Liver (tissue), 3 donors: Measurements from ENCODE around the gene TLE1.

Experiments used
- CTCF ChIP-seq: fragments of 150-350 bp; IDR thresholded peaks from 2 replicates; pipeline ENCODE4 v1.5.1; 2017; ENCODE audit warnings: improper control_type of control experiment, low read depth, low read length; ENCODE audit not compliant: missing input control
- EGR1 ChIP-seq, 2 donors: IDR thresholded peaks; 2 replicates each; pipeline ENCODE4 v1.6.1; 2016 to 2018; ENCODE audit warnings: antibody characterized with exemption in 2 of 2, low read depth in 2 of 2
- FOXA1 ChIP-seq: IDR thresholded peaks from 2 replicates; pipeline ENCODE4 v1.6.1; 2016; ENCODE audit warnings: antibody characterized with exemption
- GABPA ChIP-seq, 2 donors: IDR thresholded peaks in 1 of 2; conservative IDR thresholded peaks in 1 of 2; 2 replicates each; pipeline ENCODE4 v1.6.1; 2016; ENCODE audit warnings: antibody characterized with exemption in 2 of 2, mild to moderate bottlenecking in 1 of 2, moderate library complexity in 1 of 2
- HNF4G ChIP-seq: IDR thresholded peaks from 2 replicates; pipeline ENCODE4 v1.6.1; 2016; ENCODE audit warnings: antibody characterized with exemption
- JUND ChIP-seq, 2 donors: IDR thresholded peaks; 2 replicates each; pipeline ENCODE4 v1.6.1; 2016; ENCODE audit warnings: antibody characterized with exemption in 2 of 2
- MAX ChIP-seq: IDR thresholded peaks from 2 replicates; pipeline ENCODE4 v1.6.1; 2016; ENCODE audit warnings: antibody characterized with exemption
- NR2F2 ChIP-seq: IDR thresholded peaks from 2 replicates; pipeline ENCODE4 v1.6.1; 2016; ENCODE audit warnings: antibody characterized with exemption
- RAD21 ChIP-seq, 2 donors: IDR thresholded peaks; 2 replicates each; pipeline ENCODE4 v1.6.1; 2016; ENCODE audit warnings: antibody characterized with exemption in 2 of 2, mild to moderate bottlenecking in 2 of 2
- REST ChIP-seq: IDR thresholded peaks from 2 replicates; pipeline ENCODE4 v1.6.1; 2016; ENCODE audit warnings: antibody characterized with exemption, mild to moderate bottlenecking
- SP1 ChIP-seq: IDR thresholded peaks from 2 replicates; pipeline ENCODE4 v1.6.1; 2018; ENCODE audit warnings: antibody characterized with exemption, mild to moderate bottlenecking
- TAF1 ChIP-seq: conservative IDR thresholded peaks from 2 replicates; pipeline ENCODE4 v1.6.1; 2016; ENCODE audit warnings: antibody characterized with exemption, mild to moderate bottlenecking
- YY1 ChIP-seq: IDR thresholded peaks from 2 replicates; pipeline ENCODE4 v1.6.1; 2016; ENCODE audit warnings: antibody characterized with exemption, mild to moderate bottlenecking
- ZBTB33 ChIP-seq: IDR thresholded peaks from 2 replicates; pipeline ENCODE4 v1.6.1; 2016; ENCODE audit warnings: antibody characterized with exemption
- donor health status: healthy.
- donor health status: healthy.

- TF ChIP-seq JUND (IDR thresholded peaks at IDR 0.05) (no peak), ZBTB33 (no peak), FOXA1 (no peak), CTCF (no peak), HNF4G (no peak), GABPA (IDR thresholded peaks at IDR 0.05 in 1 of 2, conservative IDR thresholded peaks at IDR 0.05 in 1 of 2) (no peak), RAD21 (IDR thresholded peaks at IDR 0.05) (no peak), MAX (no peak), NR2F2 (no peak), YY1 (no peak), REST (no peak), EGR1 (IDR thresholded peaks at IDR 0.05; ENCODE audit: low read depth in 2 of 2) (no peak), TAF1 (no peak), SP1 (no peak)
Measured at GRCh38 chr9:81566074-81566698, 123.2 kb downstream of the TLE1 start.
